K562 (cell line): ENCODE results near the gene OGFR. TPM values are rescaled to one million over a fixed set of nuclear protein-coding genes. Genes with fewer than 3 reads are reported as not detected.
A peak's percentile ranks its signal among the peaks of the same experiment; 100 is the strongest.

Experiments
- ATAC-seq: fragments of 200-7000 bp; cut with Tn5 transposase; 3 replicates; pipeline ENCODE4 v1.9.1; 2020; ENCODE audit warnings: moderate library complexity
- BruUV-seq: library from RNA; stranded (reverse); fragments of 400-500 nt; replicated peaks from 2 replicates; lab custom pipeline; 2021; lab: Mats Ljungman, UMichigan
- CTCF ChIA-PET: fragments of 300-600 bp; formaldehyde crosslinking; extraction: SDS; loops from one replicate; lab custom pipeline; 2021; ENCODE audit warnings: low intra/inter-chr PET ratio; lab: Yijun Ruan, JAX
- POLR2A ChIA-PET: fragments of 300-600, 350-650 bp; sonication (Branson Sonifier 250); formaldehyde crosslinking; extraction: SDS; loops from one replicate; lab custom pipeline; 2021; ENCODE audit warnings: antibody characterized with exemption, inconsistent platforms; lab: Yijun Ruan, JAX
- DNase-seq, 4 experiments: peaks; one replicate each; pipeline versions ENCODE4 v3.0.0 to v3.0.0-alpha.2; 2011 to 2018; ENCODE audit warnings: low spot score in 3 of 4, mixed read lengths in 3 of 4; ENCODE audit errors: extremely low read depth in 1 of 4
- FAIRE-seq: peaks from 2 replicates; lab custom pipeline; 2011; peaks lifted over from hg19 to GRCh38; lab: Jason Lieb, UNC
- H2AFZ ChIP-seq: 2 replicates; pipeline ENCODE4 v1.6.0; 2011; ENCODE audit warnings: low read depth, low read length, control low read depth, inconsistent platforms
- H3K27ac ChIP-seq: fragments of 200-600 bp; 3 replicates; pipeline ENCODE4 v1.8.0; 2011; ENCODE audit warnings: low read depth, mild to moderate bottlenecking, control low read depth, inconsistent platforms, low read length, moderate library complexity, mixed read lengths; ENCODE audit errors: extremely low read depth
- H3K27me3 ChIP-seq, 2 experiments: fragments of 300-600 bp in 1 of 2; 2 replicates in 1 of 2; 3 replicates in 1 of 2; pipeline versions ENCODE4 v1.6.0 to v1.8.0; 2011; ENCODE audit warnings: inconsistent platforms in 2 of 2, low read length in 2 of 2, mild to moderate bottlenecking in 1 of 2, mixed read lengths in 1 of 2, moderate library complexity in 1 of 2; ENCODE audit not compliant: control insufficient read depth in 2 of 2, insufficient read depth in 2 of 2
- H3K36me3 ChIP-seq: fragments of 300-600 bp; 3 replicates; pipeline ENCODE4 v1.8.0; 2011; ENCODE audit warnings: mild to moderate bottlenecking, low read length, inconsistent platforms; ENCODE audit not compliant: control insufficient read depth, insufficient read depth
- H3K4me1 ChIP-seq, 2 experiments: fragments of 200-600 bp in 1 of 2; replicated peaks in 1 of 2; 2 replicates in 1 of 2; 3 replicates in 1 of 2; pipeline versions ENCODE4 v1.5.1 to v1.8.0; 2011; ENCODE audit warnings: inconsistent platforms in 2 of 2, low read length in 2 of 2, mild to moderate bottlenecking in 1 of 2, mixed read lengths in 1 of 2, moderate library complexity in 1 of 2; ENCODE audit not compliant: control insufficient read depth in 2 of 2, insufficient read depth in 2 of 2
- H3K4me2 ChIP-seq: 2 replicates; pipeline ENCODE4 v1.6.1; 2011; ENCODE audit warnings: low read length, control low read depth, inconsistent platforms, mixed read lengths; ENCODE audit not compliant: insufficient read depth
- H3K4me3 ChIP-seq: fragments of 200-600 bp; sonication (generic), shearing (Covaris generic); 2 replicates; pipeline ENCODE4 v1.5.1; 2016; ENCODE audit warnings: control low read depth, inconsistent platforms
- H3K79me2 ChIP-seq: fragments of 200-600 bp; 3 replicates; pipeline ENCODE4 v1.8.0; 2011; ENCODE audit warnings: low read length, inconsistent platforms; ENCODE audit not compliant: control insufficient read depth, insufficient read depth
- H3K9ac ChIP-seq, 2 experiments: 2 replicates each; pipeline versions ENCODE4 v1.6.0 to v1.6.1; 2011; ENCODE audit warnings: low read depth in 2 of 2, low read length in 2 of 2, control low read depth in 1 of 2, inconsistent platforms in 1 of 2, mild to moderate bottlenecking in 1 of 2, mixed read lengths in 1 of 2; ENCODE audit not compliant: insufficient read depth in 1 of 2
- H3K9me1 ChIP-seq: one replicate; pipeline ENCODE4 v1.6.0; 2011; ENCODE audit warnings: inconsistent platforms, mild to moderate bottlenecking, low read length, moderate library complexity; ENCODE audit not compliant: control insufficient read depth, insufficient read depth
- H3K9me3 ChIP-seq: replicated peaks from 2 replicates; pipeline ENCODE4 v1.5.1; 2011; ENCODE audit warnings: low read depth, low read length, inconsistent platforms; ENCODE audit not compliant: control insufficient read depth, insufficient read depth
- H4K20me1 ChIP-seq: replicated peaks from 2 replicates; pipeline ENCODE4 v1.6.1; 2011; ENCODE audit warnings: low read length, inconsistent platforms, mixed read lengths; ENCODE audit not compliant: control insufficient read depth, insufficient read depth
- CREB1 ChIP-seq, 2 experiments: sonication (generic) in 1 of 2; formaldehyde crosslinking in 1 of 2; IDR thresholded peaks; 2 replicates each; pipeline versions ENCODE4 v1.6.1 to v1.8.0; 2012 to 2022; ENCODE audit warnings: inconsistent platforms in 1 of 2, mild to moderate bottlenecking in 1 of 2, missing genetic modification reagents in 1 of 2, moderate library complexity in 1 of 2
- RBFOX2 ChIP-seq: fragments of 200-400 bp; formaldehyde crosslinking; IDR thresholded peaks from 2 replicates; pipeline ENCODE4 v1.6.1; 2017; ENCODE audit warnings: low read depth, mild to moderate bottlenecking, low read length, moderate library complexity
- WGBS: fragments of 100-300 bp; shearing (Covaris generic); methylation state at CpG from one replicate; pipeline ENCODE4 v1.1.6; 2016; ENCODE audit warnings: low coverage, mixed read lengths; ENCODE audit not compliant: insufficient coverage; ENCODE audit errors: missing lambda C conversion rate; 5-methylcytosine and 5-hydroxymethylcytosine counted together
- in situ Hi-C: fragments of 300-500 bp; cut with MboI; formaldehyde crosslinking; loops from 4 replicates; pipeline ENCODE4 v1.15.0; 2018; ENCODE audit warnings: inconsistent platforms, mixed read lengths
- intact Hi-C: fragments of 100-400 bp; cut with micrococcal nuclease; formaldehyde crosslinking; loops from 2 replicates; pipeline ENCODE4 v1.14.2; 2022
- polyA plus RNA-seq, 8 experiments: library from polyadenylated mRNA; depleted of rRNA in 4 of 8; stranded (reverse) in 5 of 8; unstranded in 3 of 8; fragments of >200 nt; fragmentation: Nextera tagmentation in 2 of 8; fragmentation: Illumina TruSeq in 1 of 8; extraction: Ambion mirVana in 2 of 8; extraction: Trizol in 1 of 8; gene quantifications; 2 replicates each; pipeline versions ENCODE4 v1.2.1 to v1.2.3, GENCODE V29; 2011 to 2014; ENCODE audit warnings: inconsistent platforms in 1 of 8, missing spikeins in 1 of 8
- total RNA-seq, 7 experiments: library from RNA; depleted of rRNA in 6 of 7; stranded (reverse); fragments of >200 nt in 6 of 7; fragmentation: Illumina TruSeq in 2 of 7; extraction: Trizol in 2 of 7; gene quantifications; 2 replicates each; pipeline versions ENCODE4 v1.2.1 to v1.2.3, GENCODE V29; 2011 to 2021; ENCODE audit warnings: low replicate concordance in 1 of 7
- TF ChIP-seq, protein P1 (sequence below): sonication (generic); formaldehyde crosslinking; IDR thresholded peaks from 2 replicates; pipeline ENCODE4 v1.8.0; 2023; ENCODE audit warnings: mild to moderate bottlenecking, missing genetic modification reagents

Gene OGFR
- total and polyA plus RNA-seq, 9 of the 15 experiments (the other 6 are each of a cell fraction or from before 2014, with no cell fraction given), result 0.39 to 56.3 (median 17.5) TPM

DNA sequence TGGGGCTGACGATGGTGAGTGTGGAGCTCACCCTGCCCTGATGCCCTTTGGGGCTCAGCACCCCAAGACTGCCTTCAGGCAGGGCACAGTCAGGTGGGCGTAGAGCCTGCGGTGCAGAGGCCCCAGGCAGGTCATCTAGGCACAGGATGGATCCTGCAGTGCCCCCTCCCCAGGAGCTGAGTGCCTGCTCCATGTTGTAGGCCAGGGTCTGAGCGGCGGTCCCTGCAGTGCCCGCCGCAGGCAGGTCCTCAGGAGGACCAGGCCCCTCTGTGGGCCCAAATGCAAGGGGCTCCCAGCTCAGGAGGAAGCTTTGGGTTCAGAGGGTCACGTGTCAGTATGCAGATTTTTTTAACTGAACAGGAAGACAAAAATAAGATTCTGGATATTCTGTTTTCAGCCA is 5.6 kb upstream of the OGFR start (continued):
- TF ChIP-seq, protein P1, sequence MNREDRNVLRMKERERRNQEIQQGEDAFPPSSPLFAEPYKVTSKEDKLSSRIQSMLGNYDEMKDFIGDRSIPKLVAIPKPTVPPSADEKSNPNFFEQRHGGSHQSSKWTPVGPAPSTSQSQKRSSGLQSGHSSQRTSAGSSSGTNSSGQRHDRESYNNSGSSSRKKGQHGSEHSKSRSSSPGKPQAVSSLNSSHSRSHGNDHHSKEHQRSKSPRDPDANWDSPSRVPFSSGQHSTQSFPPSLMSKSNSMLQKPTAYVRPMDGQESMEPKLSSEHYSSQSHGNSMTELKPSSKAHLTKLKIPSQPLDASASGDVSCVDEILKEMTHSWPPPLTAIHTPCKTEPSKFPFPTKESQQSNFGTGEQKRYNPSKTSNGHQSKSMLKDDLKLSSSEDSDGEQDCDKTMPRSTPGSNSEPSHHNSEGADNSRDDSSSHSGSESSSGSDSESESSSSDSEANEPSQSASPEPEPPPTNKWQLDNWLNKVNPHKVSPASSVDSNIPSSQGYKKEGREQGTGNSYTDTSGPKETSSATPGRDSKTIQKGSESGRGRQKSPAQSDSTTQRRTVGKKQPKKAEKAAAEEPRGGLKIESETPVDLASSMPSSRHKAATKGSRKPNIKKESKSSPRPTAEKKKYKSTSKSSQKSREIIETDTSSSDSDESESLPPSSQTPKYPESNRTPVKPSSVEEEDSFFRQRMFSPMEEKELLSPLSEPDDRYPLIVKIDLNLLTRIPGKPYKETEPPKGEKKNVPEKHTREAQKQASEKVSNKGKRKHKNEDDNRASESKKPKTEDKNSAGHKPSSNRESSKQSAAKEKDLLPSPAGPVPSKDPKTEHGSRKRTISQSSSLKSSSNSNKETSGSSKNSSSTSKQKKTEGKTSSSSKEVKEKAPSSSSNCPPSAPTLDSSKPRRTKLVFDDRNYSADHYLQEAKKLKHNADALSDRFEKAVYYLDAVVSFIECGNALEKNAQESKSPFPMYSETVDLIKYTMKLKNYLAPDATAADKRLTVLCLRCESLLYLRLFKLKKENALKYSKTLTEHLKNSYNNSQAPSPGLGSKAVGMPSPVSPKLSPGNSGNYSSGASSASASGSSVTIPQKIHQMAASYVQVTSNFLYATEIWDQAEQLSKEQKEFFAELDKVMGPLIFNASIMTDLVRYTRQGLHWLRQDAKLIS (CRISPR knock-in tag), result no peak

DNA sequence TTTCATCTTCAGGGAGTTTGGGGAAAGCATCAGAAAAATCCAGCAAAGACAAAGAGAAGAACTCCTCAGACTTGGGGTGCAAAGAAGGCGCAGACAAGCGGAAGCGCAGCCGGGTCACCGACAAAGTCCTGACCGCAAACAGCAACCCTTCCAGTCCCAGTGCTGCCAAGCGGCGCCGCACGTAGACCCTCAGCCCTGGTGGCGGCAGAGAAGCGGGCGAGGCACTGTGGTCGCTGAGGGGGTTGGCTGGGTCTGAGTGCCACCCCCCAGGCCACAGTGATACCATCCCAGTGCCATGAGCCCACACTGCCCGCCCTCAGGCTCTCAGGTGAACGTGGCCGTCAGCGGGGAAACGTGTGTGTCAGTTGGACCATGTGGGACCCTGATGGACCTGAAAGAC is 5.2 kb upstream of the OGFR start:
- no peak overlapping the region for H3K4me2 ChIP-seq
- H3K79me2 ChIP-seq, result peaks cover 12% of the 10 kb centered on the region; the same call in 2 of the 3 replicates
- H3K4me3 ChIP-seq, result no peak overlapping the region
- in situ Hi-C loops (no loop called here), intact Hi-C loops (no loop called here)
- ATAC-seq, result no peak
- TF ChIP-seq RBFOX2, result peak; percentile 32
- no peak for TF ChIP-seq CREB1 (IDR thresholded peaks at IDR 0.05)
- TF ChIP-seq CREB1 (CRISPR knock-in tag; IDR thresholded peaks at IDR 0.05), result no peak
- ChIA-PET CTCF (no interaction called here), POLR2A (interaction anchor here (0.6 kb wide), 1 partner anchor 387 kb away, joined by 5 read pairs; no protein-coding TSS in a partner anchor)
- H3K9me3 ChIP-seq, result no peaks in the 10 kb centered on the region
- no peaks in the 10 kb centered on the region for H3K27me3 ChIP-seq
- no peak overlapping the region for H2AFZ ChIP-seq
- WGBS, result 96% methylated on average over 14 of the region's 19 CpGs
- no peaks in the 10 kb centered on the region for H4K20me1 ChIP-seq
- no peak for DNase-seq
- no peak for FAIRE-seq
- H3K9me1 ChIP-seq, result no peaks in the 10 kb centered on the region
- BruUV-seq, result no TSS peak
- H3K36me3 ChIP-seq, result peaks cover 39% of the 10 kb centered on the region; the same call in 2 of the 3 replicates
- H3K9ac ChIP-seq, result no peak overlapping the region
- H3K4me1 ChIP-seq, result peaks cover 8 to 51% of the 10 kb centered on the region in 2 experiments; a peak in 3 of 5 replicates
- H3K27ac ChIP-seq, result no peak overlapping the region
